Measurements from ENCODE around the gene DDX60. TPM values are rescaled to one million over a fixed set of nuclear protein-coding genes. Genes with fewer than 3 reads are reported as not detected.
A peak's percentile ranks its signal among the peaks of the same experiment; 100 is the strongest.

Gene DDX60
- polyA plus RNA-seq, 4 donors, result 8.2 to 14.8 (median 10.1) TPM

GRCh38 chr4:168208957-168209614, 109.5 kb downstream of the DDX60 start:
- no peak for DNase-seq (ENCODE audit: low read depth in 4 of 4, low spot score in 2 of 4)

DNA sequence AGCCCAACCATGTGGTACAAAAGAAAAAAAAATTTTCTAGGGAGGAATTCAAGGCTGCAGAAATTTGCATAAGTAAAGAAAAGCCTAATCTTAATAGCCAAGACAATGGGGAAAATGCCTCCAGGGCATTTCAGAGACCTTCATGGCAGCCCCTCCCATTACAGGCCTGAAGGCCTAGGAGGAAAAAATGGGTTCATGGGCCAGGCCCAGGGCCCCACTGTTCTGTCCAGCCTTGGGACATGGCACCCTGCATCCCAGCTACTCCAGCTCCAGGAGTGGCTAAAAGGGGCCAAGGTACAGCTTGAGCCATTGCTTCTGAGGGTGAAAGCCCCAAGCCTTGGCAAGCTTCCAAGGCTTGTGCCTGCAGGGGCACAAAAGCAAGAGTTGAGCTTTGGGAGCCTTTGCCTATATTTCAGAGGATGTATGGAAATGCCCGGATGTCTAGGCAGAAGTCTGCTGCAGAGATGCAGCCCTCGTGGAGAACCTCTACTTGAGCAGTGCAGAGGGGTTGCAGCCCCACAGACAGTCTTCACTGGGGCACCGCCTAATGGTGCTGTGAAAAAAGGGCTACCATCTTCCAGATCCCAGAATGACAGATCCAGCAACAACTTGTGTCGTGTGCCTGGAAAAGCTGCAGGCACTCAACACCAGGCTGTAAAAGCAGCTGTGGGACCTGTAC, 115.2 kb downstream of the DDX60 start:
- no peak for DNase-seq (ENCODE audit: low read depth in 4 of 4, low spot score in 2 of 4)

- no peak for DNase-seq (ENCODE audit: low read depth in 4 of 4, low spot score in 2 of 4)
Observed at GRCh38 chr4:168200685-168201084, 117.9 kb downstream of the DDX60 start.

- DNase-seq (ENCODE audit: low read depth in 4 of 4, low spot score in 2 of 4), result no peak
Observed at GRCh38 chr4:168199260-168199957, 119.1 kb downstream of the DDX60 start.

DNA sequence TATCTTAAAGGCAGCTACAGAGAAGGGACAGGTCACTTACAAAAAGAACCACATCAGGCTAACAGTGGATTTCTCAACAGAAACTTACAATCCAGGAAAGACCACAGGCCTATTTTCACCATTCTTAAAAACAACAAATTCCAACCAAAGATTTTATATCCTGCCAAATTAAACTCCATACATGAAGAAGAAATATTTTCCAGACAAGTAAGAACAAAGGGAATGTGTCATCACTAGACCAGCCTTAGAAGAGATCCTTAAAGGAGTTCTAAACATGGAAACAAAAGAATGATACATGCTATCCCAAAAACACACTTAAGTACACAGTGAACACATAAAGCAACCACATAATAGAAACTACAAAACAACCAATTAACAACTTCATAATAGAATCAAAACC, 120.6 kb downstream of the DDX60 start:
- DNase-seq (ENCODE audit: low read depth in 4 of 4, low spot score in 2 of 4), result no peak

DNA sequence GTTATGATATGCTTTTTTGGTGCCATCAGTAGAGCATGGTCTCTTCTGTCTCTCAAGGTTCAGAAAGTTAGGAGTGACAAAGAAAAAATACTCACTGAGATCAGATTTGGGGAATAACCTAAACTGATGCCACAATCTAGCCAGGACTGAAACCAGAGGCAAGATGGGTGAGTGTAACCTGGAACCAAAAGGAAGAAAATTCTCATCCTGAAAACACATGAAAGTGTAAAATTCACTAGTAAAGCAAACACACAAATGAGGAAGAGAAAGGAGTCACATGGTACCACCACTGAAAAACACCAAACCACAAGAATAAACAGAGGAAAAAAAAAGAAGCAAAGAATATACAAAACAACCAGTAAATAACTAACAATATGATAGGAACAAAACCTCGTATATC, 129.8 kb downstream of the DDX60 start:
- DNase-seq (ENCODE audit: low read depth in 4 of 4, low spot score in 2 of 4), result no peak

GRCh38 chr4:168183717-168184571, 134.6 kb downstream of the DDX60 start:
- DNase-seq (ENCODE audit: low read depth in 4 of 4, low spot score in 2 of 4), result peak in 1 of 4 donors; percentile 24

DNA sequence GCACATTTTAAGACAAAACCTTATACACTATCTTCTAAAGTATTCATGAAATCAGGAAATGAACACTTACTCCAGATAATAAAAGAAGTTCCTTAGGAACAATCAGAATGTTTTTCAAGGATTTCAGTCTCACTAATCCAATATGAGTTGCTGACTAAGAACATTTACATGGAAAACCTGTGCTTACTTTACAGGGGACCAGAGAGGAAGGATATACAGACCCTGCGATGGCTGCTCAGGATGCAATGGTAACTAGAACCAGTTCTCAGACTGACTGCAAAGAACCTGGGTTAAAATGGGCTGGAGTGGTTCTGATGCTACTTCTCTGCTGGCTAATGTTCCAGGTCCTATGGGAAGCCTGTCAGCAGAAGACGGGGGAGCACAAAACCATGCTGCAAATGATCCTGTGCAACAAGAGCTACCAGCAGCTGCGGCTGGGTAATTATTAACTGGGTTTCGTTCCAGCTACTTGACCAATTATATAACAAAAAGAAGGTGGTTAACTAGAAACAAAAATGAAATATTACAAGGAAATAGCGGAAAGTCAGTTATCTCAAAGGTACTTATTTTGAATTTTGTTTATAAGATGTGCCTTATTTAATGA, 140.9 kb downstream of the DDX60 start:
- DNase-seq (ENCODE audit: low read depth in 4 of 4, low spot score in 2 of 4), result peak in 1 of 4 donors; percentile 7

DNA sequence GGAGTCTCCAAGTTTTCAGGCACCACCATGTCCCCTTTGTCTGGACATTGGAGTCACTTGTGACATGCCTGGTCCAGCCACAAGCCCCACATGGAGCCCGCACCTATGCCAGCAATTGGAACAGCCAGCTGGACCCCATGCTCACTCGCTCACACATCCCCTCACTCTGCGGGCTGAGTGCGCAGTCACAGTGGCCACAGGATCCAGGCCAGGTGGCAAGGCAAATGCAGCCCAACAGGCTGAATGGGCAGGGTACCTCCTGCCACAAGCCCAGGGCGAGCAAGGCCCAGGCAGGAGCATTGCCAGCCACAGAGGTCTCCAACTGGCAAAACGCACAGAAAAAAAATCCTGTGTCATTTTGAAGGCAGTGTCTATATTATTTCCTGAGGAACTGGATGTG, 144.2 kb downstream of the DDX60 start:
- no peak for DNase-seq (ENCODE audit: low read depth in 4 of 4, low spot score in 2 of 4)

DNA sequence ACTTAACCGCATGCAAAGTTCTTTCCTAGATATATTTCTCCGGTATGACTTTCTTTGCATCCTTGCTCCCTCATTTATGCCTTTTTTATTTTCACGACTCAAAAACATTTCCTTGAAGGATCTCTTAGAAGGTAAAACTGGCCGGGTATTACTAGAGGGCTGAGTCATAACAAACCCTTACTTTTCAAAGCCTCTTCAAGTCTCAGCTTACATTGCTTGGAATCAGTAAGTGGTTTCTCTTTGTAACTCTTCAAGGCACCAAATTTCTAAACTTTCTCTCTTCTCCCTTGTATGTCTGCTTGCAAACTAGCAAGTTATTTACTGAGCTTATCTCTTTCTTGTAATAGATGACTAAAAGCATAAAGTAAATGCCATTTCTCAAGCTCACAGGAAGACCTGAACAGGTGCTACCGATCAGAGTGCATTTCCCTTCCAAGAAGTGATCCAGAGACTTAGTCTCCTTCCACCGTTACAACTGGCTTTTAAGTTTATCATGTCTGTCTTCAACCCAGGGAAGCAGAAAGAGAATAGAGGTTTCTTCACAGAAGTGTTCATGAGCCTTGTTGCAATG, 150.8 kb downstream of the DDX60 start:
- DNase-seq (ENCODE audit: low read depth in 4 of 4, low spot score in 2 of 4), result no peak

Other genes starting within 250 kb of the DDX60 start
- gene ANXA10, start 226.2 kb downstream of the DDX60 start, polyA plus RNA-seq (ENCODE audit: insufficient read length in 4 of 4), result under 1 TPM in 3 of 4 donors, not detected in 1; 0.21 to 0.34 (median 0.25) TPM
- gene DDX60L, start 161.7 kb upstream of the DDX60 start, polyA plus RNA-seq (ENCODE audit: insufficient read length in 4 of 4), result 10 to 100 TPM in 1 of 4 donors, 1 to 10 TPM in 3; 8.6 to 10.5 (median 9.4) TPM
- gene PALLD, start 178.3 kb upstream of the DDX60 start, polyA plus RNA-seq (ENCODE audit: insufficient read length in 4 of 4), result 100 to 1,000 TPM; 171 to 242 (median 194) TPM